GM12878 (cell line): Measurements from ENCODE around the gene TMEM223. TPM values are rescaled to one million over a fixed set of nuclear protein-coding genes. Genes with fewer than 3 reads are reported as not detected.

Experiments used
- BACH1 ChIP-seq: fragments of 450-650 bp; IDR thresholded peaks from 2 replicates; pipeline ENCODE4 v1.6.1; 2017; ENCODE audit warnings: mild to moderate bottlenecking, borderline replicate concordance
- BCL3 ChIP-seq: IDR thresholded peaks from 2 replicates; pipeline ENCODE4 v1.6.1; 2011; ENCODE audit warnings: borderline replicate concordance, low read depth, mild to moderate bottlenecking, moderate library complexity, low read length; ENCODE audit not compliant: insufficient read depth, poor library complexity, severe bottlenecking
- BHLHE40 ChIP-seq, 2 experiments: fragments of 450-650 bp in 1 of 2; IDR thresholded peaks; 2 replicates each; pipeline ENCODE4 v1.6.1; 2011 to 2017; ENCODE audit warnings: low read depth in 2 of 2, borderline replicate concordance in 1 of 2, improper control_type of control experiment in 1 of 2, low read length in 1 of 2, mild to moderate bottlenecking in 1 of 2
- BRCA1 ChIP-seq: IDR thresholded peaks from 2 replicates; pipeline ENCODE4 v1.6.1; 2011; ENCODE audit warnings: low read depth, low read length, improper control_type of control experiment
- CBFB ChIP-seq: IDR thresholded peaks from 2 replicates; pipeline ENCODE4 v1.6.1; 2016; ENCODE audit warnings: antibody characterized with exemption, low read depth
- CBX3 ChIP-seq: fragments of 200-600 bp; sonication (generic); IDR thresholded peaks from 2 replicates; pipeline ENCODE4 v1.6.1; 2016; ENCODE audit warnings: low read depth, borderline replicate concordance
- CHD2 ChIP-seq: IDR thresholded peaks from 2 replicates; pipeline ENCODE4 v1.6.1; 2011; ENCODE audit warnings: low read depth, low read length, improper control_type of control experiment, borderline replicate concordance
- CREM ChIP-seq: IDR thresholded peaks from 2 replicates; pipeline ENCODE4 v1.6.1; 2014; ENCODE audit warnings: antibody characterized with exemption, low read depth
- DPF2 ChIP-seq: fragments of 450-650 bp; IDR thresholded peaks from 2 replicates; pipeline ENCODE4 v1.6.1; 2017; ENCODE audit warnings: mild to moderate bottlenecking
- E4F1 ChIP-seq: fragments of 450-650 bp; IDR thresholded peaks from 2 replicates; pipeline ENCODE4 v1.6.1; 2018; ENCODE audit warnings: borderline replicate concordance, mild to moderate bottlenecking; ENCODE audit not compliant: partially characterized antibody
- EED ChIP-seq: sonication (generic); IDR thresholded peaks from 2 replicates; pipeline ENCODE4 v1.6.1; 2016; ENCODE audit warnings: antibody characterized with exemption, low read depth
- GABPA ChIP-seq: IDR thresholded peaks from 2 replicates; pipeline ENCODE4 v1.6.1; 2014; ENCODE audit warnings: antibody characterized with exemption, low read depth, mild to moderate bottlenecking, inconsistent platforms
- GATAD2B ChIP-seq: fragments of 450-650 bp; conservative IDR thresholded peaks from 2 replicates; pipeline ENCODE4 v1.6.1; 2017; ENCODE audit warnings: low read depth, mild to moderate bottlenecking, moderate library complexity
- IKZF1 ChIP-seq: fragments of 450-650 bp; conservative IDR thresholded peaks from 2 replicates; pipeline ENCODE4 v1.6.1; 2017; ENCODE audit warnings: antibody characterized with exemption, mild to moderate bottlenecking
- MLLT1 ChIP-seq: fragments of 450-650 bp; IDR thresholded peaks from 2 replicates; pipeline ENCODE4 v1.6.1; 2016; ENCODE audit warnings: mild to moderate bottlenecking
- MTA3 ChIP-seq: IDR thresholded peaks from 2 replicates; pipeline ENCODE4 v1.6.1; 2012; ENCODE audit warnings: low read length, inconsistent platforms, borderline replicate concordance
- NFYB ChIP-seq: IDR thresholded peaks from 2 replicates; pipeline ENCODE4 v1.6.1; 2011; ENCODE audit warnings: low read depth, mild to moderate bottlenecking, low read length, improper control_type of control experiment, moderate library complexity; ENCODE audit not compliant: insufficient read depth
- NR2F1 ChIP-seq: fragments of 450-650 bp; conservative IDR thresholded peaks from 2 replicates; pipeline ENCODE4 v1.6.1; 2017; ENCODE audit warnings: mild to moderate bottlenecking
- PAX5 ChIP-seq: IDR thresholded peaks from 2 replicates; pipeline ENCODE4 v1.6.1; 2011; ENCODE audit warnings: low read depth, low read length, borderline replicate concordance
- PAX8 ChIP-seq: fragments of 450-650 bp; IDR thresholded peaks from 2 replicates; pipeline ENCODE4 v1.6.1; 2017; ENCODE audit warnings: mild to moderate bottlenecking, moderate library complexity
- PBX3 ChIP-seq: IDR thresholded peaks from 2 replicates; pipeline ENCODE4 v1.6.1; 2011; ENCODE audit warnings: mild to moderate bottlenecking, low read depth, low read length, moderate library complexity; ENCODE audit not compliant: insufficient replicate concordance
- PML ChIP-seq: IDR thresholded peaks from 2 replicates; pipeline ENCODE4 v1.6.1; 2012; ENCODE audit warnings: low read length, inconsistent platforms
- POLR2A ChIP-seq: IDR thresholded peaks from 2 replicates; pipeline ENCODE4 v1.6.1; 2011; ENCODE audit warnings: low read depth, mild to moderate bottlenecking, low read length
- POLR2AphosphoS2 ChIP-seq: IDR thresholded peaks from 2 replicates; pipeline ENCODE4 v1.6.1; 2011; ENCODE audit warnings: low read depth, mild to moderate bottlenecking, low read length, improper control_type of control experiment, moderate library complexity
- SIN3A ChIP-seq: IDR thresholded peaks from 2 replicates; pipeline ENCODE4 v1.6.1; 2012; ENCODE audit warnings: low read depth, low read length, improper control_type of control experiment
- polyA plus RNA-seq, 11 experiments: library from polyadenylated mRNA; depleted of rRNA in 4 of 11; unstranded in 6 of 11; stranded (reverse) in 5 of 11; fragments of >200 nt; fragmentation: Nextera tagmentation in 4 of 11; fragmentation: Illumina TruSeq in 1 of 11; extraction: Ambion mirVana in 4 of 11; extraction: Trizol in 1 of 11; gene quantifications; 1 replicate in 1 of 11; 2 replicates in 10 of 11; pipeline versions ENCODE4 v1.2.1 to v1.2.3, GENCODE V29; 2011 to 2016; ENCODE audit warnings: inconsistent platforms in 2 of 11, missing spikeins in 2 of 11, low read depth in 1 of 11
- total RNA-seq, 4 experiments: library from RNA; depleted of rRNA in 3 of 4; stranded (reverse); fragments of >200 nt in 3 of 4; fragmentation: Illumina TruSeq in 1 of 4; extraction: Trizol in 1 of 4; gene quantifications; 2 replicates each; pipeline versions ENCODE4 v1.2.1 to v1.2.3, GENCODE V29; 2013 to 2021

TMEM223 gene
- total and polyA plus RNA-seq, 10 of the 15 experiments (the other 5 are each of a cell fraction or from before 2014, with no cell fraction given): 5.3 to 33.2 (median 14.0) TPM

- TF ChIP-seq EED (0 out of 2 replicates have a peak, but pooled peaks have one; percentile 12), PBX3 (peak; percentile 13), POLR2AphosphoS2 (peak; percentile 93; the same call in 1 of the 2 replicates), IKZF1 (peak; percentile 42), PAX8 (no peak), BCL3 (peak; percentile 94), DPF2 (peak; percentile 43), BRCA1 (no peak), PML (peak; percentile 85), SIN3A (peak; percentile 58; the same call in 1 of the 2 replicates), GABPA (peak; percentile 86), PAX5 (peak; percentile 43; the same call in 1 of the 2 replicates), POLR2A (peak; percentile 98), CBFB (0 out of 2 replicates have a peak, but pooled peaks have one; percentile 49), CBX3 (no peak), GATAD2B (peak; percentile 92), NR2F1 (0 out of 2 replicates have a peak, but pooled peaks have one; percentile 45), MLLT1 (0 out of 2 replicates have a peak, but pooled peaks have one; percentile 7), BACH1 (peak; percentile 89), BHLHE40 (IDR thresholded peaks at IDR 0.05; ENCODE audit: borderline replicate concordance in 1 of 2, low read depth in 2 of 2, low read length in 1 of 2) (peak; percentile 15 to 54; a peak in 1 of 4 replicates), CREM (no peak), CHD2 (no peak), NFYB (no peak), MTA3 (peak; percentile 84; the same call in 1 of the 2 replicates), E4F1 (peak; percentile 52)
Observed at GRCh38 chr11:62791501-62792201, at the start of gene TMEM223 (continued).
